ENCODE measurements around the gene UNC13A. TPM values are rescaled to one million over a fixed set of nuclear protein-coding genes. Genes with fewer than 3 reads are reported as not detected.

UNC13A gene
- polyA plus RNA-seq, 1 donor from 2014 or later: 7.8 TPM

- H4K20me1 ChIP-seq (ENCODE audit: insufficient read depth): no peaks in the 10 kb centered on the region
- H3K9me2 ChIP-seq (ENCODE audit: insufficient read depth, low read length): no peaks in the 10 kb centered on the region
- no peaks in the 10 kb centered on the region for H3K36me3 ChIP-seq (ENCODE audit: insufficient read depth, low read length)
- H3K4me3 ChIP-seq (ENCODE audit: low read length): peak overlapping the region; percentile 99
- peak overlapping the region; percentile 27 for H2AFZ ChIP-seq (ENCODE audit: low read depth, low read length)
- no peaks in the 10 kb centered on the region for H3F3A ChIP-seq (ENCODE audit: insufficient read depth, low read length, poor library complexity, severe bottlenecking)
- peak overlapping the region; percentile 89 for H3K9ac ChIP-seq (ENCODE audit: low read length)
- no peaks in the 10 kb centered on the region for H3K9me3 ChIP-seq (ENCODE audit: low read length)
- TF ChIP-seq SMC3 (conservative IDR thresholded peaks at IDR 0.05; ENCODE audit: poor library complexity): no peak
- TF ChIP-seq CTCF (IDR thresholded peaks at IDR 0.05; ENCODE audit: poor library complexity, severe bottlenecking): no peak
- TF ChIP-seq EZH2 (IDR thresholded peaks at IDR 0.05; ENCODE audit: borderline replicate concordance, insufficient read depth, low read length, poor library complexity, severe bottlenecking): no peak
- no peak for TF ChIP-seq EP300 (conservative IDR thresholded peaks at IDR 0.05; ENCODE audit: poor library complexity, severe bottlenecking)
- no peak for TF ChIP-seq REST (IDR thresholded peaks at IDR 0.05; ENCODE audit: borderline replicate concordance)
- TF ChIP-seq MXI1 (conservative IDR thresholded peaks at IDR 0.05; ENCODE audit: poor library complexity, severe bottlenecking): no peak
- TF ChIP-seq RAD21 (conservative IDR thresholded peaks at IDR 0.05): no peak
- TF ChIP-seq TAF1 (IDR thresholded peaks at IDR 0.05; ENCODE audit: low read depth): no peak
- no peak for TF ChIP-seq POLR2AphosphoS5 (IDR thresholded peaks at IDR 0.05)
- peak overlapping the region; percentile 63 for H3K27ac ChIP-seq (ENCODE audit: low read length)
- H3K79me2 ChIP-seq (replicated peaks; ENCODE audit: insufficient read depth, low read length): no peaks in the 10 kb centered on the region
- H3K27me3 ChIP-seq (ENCODE audit: insufficient read depth, low read depth, low read length): no peaks in the 10 kb centered on the region
- peak overlapping the region; percentile 76 for H3K4me2 ChIP-seq (ENCODE audit: low read length)
These were observed 855 bp downstream of the UNC13A start for GRCh38 chr19:17687141-17687856.

GRCh38 chr19:17686592-17687024, 1.5 kb downstream of the UNC13A start:
- peak overlapping the region; percentile 99 for H3K4me3 ChIP-seq (ENCODE audit: low read length)
- H3K9me3 ChIP-seq (ENCODE audit: low read length): no peaks in the 10 kb centered on the region
- H3F3A ChIP-seq (ENCODE audit: insufficient read depth, low read length, poor library complexity, severe bottlenecking): no peaks in the 10 kb centered on the region
- H3K27ac ChIP-seq (ENCODE audit: low read length): no peak overlapping the region
- H3K27me3 ChIP-seq (ENCODE audit: insufficient read depth, low read depth, low read length): peaks cover 3% of the 10 kb centered on the region
- no peak overlapping the region for H2AFZ ChIP-seq (ENCODE audit: low read depth, low read length)
- H3K79me2 ChIP-seq (replicated peaks; ENCODE audit: insufficient read depth, low read length): no peaks in the 10 kb centered on the region
- H4K20me1 ChIP-seq (ENCODE audit: insufficient read depth): no peaks in the 10 kb centered on the region
- no peak for TF ChIP-seq TAF1 (IDR thresholded peaks at IDR 0.05; ENCODE audit: low read depth)
- TF ChIP-seq EZH2 (IDR thresholded peaks at IDR 0.05; ENCODE audit: borderline replicate concordance, insufficient read depth, low read length, poor library complexity, severe bottlenecking): no peak
- TF ChIP-seq RAD21 (conservative IDR thresholded peaks at IDR 0.05): no peak
- TF ChIP-seq CTCF (IDR thresholded peaks at IDR 0.05; ENCODE audit: poor library complexity, severe bottlenecking): no peak
- no peak for TF ChIP-seq REST (IDR thresholded peaks at IDR 0.05; ENCODE audit: borderline replicate concordance)
- TF ChIP-seq EP300 (conservative IDR thresholded peaks at IDR 0.05; ENCODE audit: poor library complexity, severe bottlenecking): no peak
- no peak for TF ChIP-seq POLR2AphosphoS5 (IDR thresholded peaks at IDR 0.05)
- no peak for TF ChIP-seq SMC3 (conservative IDR thresholded peaks at IDR 0.05; ENCODE audit: poor library complexity)
- no peaks in the 10 kb centered on the region for H3K36me3 ChIP-seq (ENCODE audit: insufficient read depth, low read length)
- peak overlapping the region; percentile 89 for H3K9ac ChIP-seq (ENCODE audit: low read length)
- no peaks in the 10 kb centered on the region for H3K9me2 ChIP-seq (ENCODE audit: insufficient read depth, low read length)
- H3K4me2 ChIP-seq (ENCODE audit: low read length): peak overlapping the region; percentile 76

All from neural cell (in vitro differentiated cells).